HG02885 (cell line): ENCODE data around the gene CLDN3.
"Not testable (repeated sequence)": the region's sequence is repeated elsewhere in the genome, so short reads cannot be mapped to it uniquely, and the experiment has no call there.

Experiments used
- ATAC-seq: cut with Tn5 transposase; IDR thresholded peaks from one replicate; pipeline ENCODE4 v1.9.1; 2021; ENCODE audit warnings: mild to moderate bottlenecking; ENCODE audit not compliant: unreplicated experiment, poor library complexity

Gene CLDN3

GRCh38 chr7:73738612-73739386 lies 31.3 kb downstream of the CLDN3 start, which contains the start of gene ABHD11:
ABHD11 (minus strand) TSS chr7:73738802; CDS start chr7:73738770, 32 bp downstream.
- peak; percentile 93 for ATAC-seq

- ATAC-seq, result no peak
Measured at GRCh38 chr7:73738220-73738611, 31.9 kb downstream of the CLDN3 start.

GRCh38 chr7:73737491-73738219 lies 32.4 kb downstream of the CLDN3 start:
- ATAC-seq, result no peak

- no peak for ATAC-seq
Measured at GRCh38 chr7:73736885-73737284, 33.2 kb downstream of the CLDN3 start.

GRCh38 chr7:73735528-73735905 lies 34.6 kb downstream of the CLDN3 start:
- ATAC-seq, result no peak

GRCh38 chr7:73734619-73735527 lies 35.2 kb downstream of the CLDN3 start:
- peak; percentile 39 for ATAC-seq

GRCh38 chr7:73732397-73732796 lies 37.7 kb downstream of the CLDN3 start:
- ATAC-seq, result no peak

GRCh38 chr7:73730485-73730884 lies 39.6 kb downstream of the CLDN3 start:
- ATAC-seq, result no peak

GRCh38 chr7:73728551-73728950 lies 41.5 kb downstream of the CLDN3 start:
- ATAC-seq, result no peak

GRCh38 chr7:73727952-73728351 lies 42.1 kb downstream of the CLDN3 start:
- no peak for ATAC-seq

GRCh38 chr7:73726083-73726466 lies 44.0 kb downstream of the CLDN3 start:
- ATAC-seq, result peak; percentile 18

- ATAC-seq, result no peak
Measured at GRCh38 chr7:73723813-73724212, 46.3 kb downstream of the CLDN3 start.

- ATAC-seq, result no peak
Measured at GRCh38 chr7:73722785-73723184, 47.3 kb downstream of the CLDN3 start.

- not testable (repeated sequence) for ATAC-seq
Measured at GRCh38 chr7:73722182-73722581, 47.9 kb downstream of the CLDN3 start.

- no peak for ATAC-seq
Measured at GRCh38 chr7:73721377-73721817, 48.7 kb downstream of the CLDN3 start.

- not testable (repeated sequence) for ATAC-seq
Measured at GRCh38 chr7:73720443-73720842, 49.6 kb downstream of the CLDN3 start.

GRCh38 chr7:73719806-73720169 lies 50.3 kb downstream of the CLDN3 start:
- no peak for ATAC-seq
